CD4-positive, alpha-beta T cell treated with Interleukin-6 for 4 hours (primary cell): ENCODE results near the gene ADAMTSL4.
"Not testable (repeated sequence)": the region's sequence is repeated elsewhere in the genome, so short reads cannot be mapped to it uniquely, and the experiment has no call there.

Source experiments
- DNase-seq: peaks from one replicate; pipeline ENCODE4 v3.0.0-alpha.2; 2020; ENCODE audit warnings: mixed read lengths

ADAMTSL4 gene

GRCh38 chr1:150596095-150596892 lies 47.1 kb downstream of the ADAMTSL4 start:
- DNase-seq, result no peak

DNA sequence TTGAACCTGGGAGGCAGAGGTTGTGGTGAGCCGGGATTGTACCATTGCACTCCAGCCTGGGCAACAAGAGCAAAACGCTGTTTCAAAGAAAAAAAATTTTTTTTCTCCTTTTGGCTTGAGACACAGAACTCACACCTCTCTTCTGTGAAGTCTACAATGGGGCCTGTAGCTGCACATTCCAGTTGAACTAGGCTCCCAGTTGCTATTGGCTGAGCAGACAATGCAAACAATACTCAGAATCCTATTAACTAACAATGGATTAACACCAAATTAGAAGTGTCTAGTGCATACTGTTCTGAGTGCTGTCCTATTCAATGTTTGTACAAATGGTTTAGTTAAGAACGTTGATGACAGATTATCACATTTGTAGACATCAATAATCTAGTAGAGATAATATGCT lies 47.8 kb downstream of the ADAMTSL4 start:
- DNase-seq, result no peak

- DNase-seq, result not testable (repeated sequence)
Measured at GRCh38 chr1:150598346-150598745, 49.1 kb downstream of the ADAMTSL4 start.

DNA sequence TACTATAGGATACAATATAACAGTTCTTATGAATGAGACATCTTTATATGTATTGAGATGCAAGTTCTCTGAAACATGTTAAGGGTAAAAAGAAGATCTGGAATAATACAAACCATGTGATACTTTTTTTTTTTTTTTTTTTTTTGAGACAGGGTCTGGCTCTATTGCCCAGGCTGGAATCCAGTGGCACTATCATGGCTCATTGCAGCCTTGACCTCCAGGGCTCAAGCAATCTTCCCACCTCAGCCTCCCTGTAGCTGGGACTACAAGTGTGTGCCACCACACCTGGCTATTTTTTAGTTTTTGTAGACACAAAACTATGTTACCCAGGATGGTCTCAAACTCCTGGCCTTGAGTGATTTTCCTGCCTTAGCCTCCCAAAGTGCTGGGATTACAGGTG lies 52.3 kb downstream of the ADAMTSL4 start:
- DNase-seq, result no peak

DNA sequence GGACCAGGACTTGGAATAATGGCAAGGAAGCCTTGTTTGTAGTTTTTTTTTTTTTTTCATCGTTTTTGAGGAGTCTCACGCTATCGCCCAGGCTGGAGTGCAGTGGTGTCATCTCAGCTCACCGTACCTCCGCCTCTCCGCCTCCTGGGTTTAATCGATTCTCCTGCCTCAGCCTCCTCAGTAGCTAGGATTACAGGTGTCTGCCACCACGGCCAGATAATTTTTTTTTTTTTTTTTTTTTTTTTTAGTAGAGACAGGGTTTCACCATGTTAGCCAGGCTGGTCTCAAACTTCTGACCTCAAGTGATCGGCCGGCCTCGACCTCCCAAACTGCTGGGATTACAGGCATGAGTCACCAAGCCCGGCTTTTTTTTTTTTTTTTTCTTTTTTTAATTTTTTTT lies 53.2 kb downstream of the ADAMTSL4 start:
- not testable (repeated sequence) for DNase-seq

DNA sequence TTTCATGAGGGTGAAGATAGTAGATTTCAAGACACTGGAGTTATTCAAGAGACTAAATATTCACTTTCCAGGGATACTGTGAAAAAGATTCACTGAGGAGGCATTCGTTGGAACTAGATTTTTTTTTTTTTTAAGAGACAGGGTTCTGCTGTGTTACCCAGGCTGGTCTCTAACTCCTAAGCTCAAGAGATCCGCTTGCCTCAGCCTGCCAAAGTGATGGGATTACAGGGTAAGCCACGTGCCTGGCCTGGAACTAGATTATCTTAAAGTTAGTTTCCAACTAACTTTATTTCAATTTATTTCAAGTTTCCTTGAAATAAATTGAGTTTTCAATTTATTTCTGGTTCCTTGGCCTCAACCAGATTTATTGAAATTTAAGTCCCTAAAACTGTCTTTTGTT lies 54.5 kb downstream of the ADAMTSL4 start:
- no peak for DNase-seq

GRCh38 chr1:150604226-150604588 lies 55.0 kb downstream of the ADAMTSL4 start:
- no peak for DNase-seq

DNA sequence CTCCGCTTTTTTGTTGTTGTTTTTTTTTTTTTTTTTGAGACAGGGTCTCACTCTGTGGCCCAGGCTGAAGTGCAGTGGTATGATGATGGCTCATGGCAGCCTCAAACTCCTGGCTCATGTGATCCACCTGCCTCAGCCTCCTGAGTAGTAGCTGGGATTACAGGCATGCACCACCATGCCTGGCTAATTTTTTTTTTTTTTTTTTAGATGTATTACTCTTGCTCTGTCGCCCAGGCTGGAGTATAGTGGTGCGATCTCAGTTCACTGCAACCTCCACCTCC lies 56.2 kb downstream of the ADAMTSL4 start:
- DNase-seq, result not testable (repeated sequence)

DNA sequence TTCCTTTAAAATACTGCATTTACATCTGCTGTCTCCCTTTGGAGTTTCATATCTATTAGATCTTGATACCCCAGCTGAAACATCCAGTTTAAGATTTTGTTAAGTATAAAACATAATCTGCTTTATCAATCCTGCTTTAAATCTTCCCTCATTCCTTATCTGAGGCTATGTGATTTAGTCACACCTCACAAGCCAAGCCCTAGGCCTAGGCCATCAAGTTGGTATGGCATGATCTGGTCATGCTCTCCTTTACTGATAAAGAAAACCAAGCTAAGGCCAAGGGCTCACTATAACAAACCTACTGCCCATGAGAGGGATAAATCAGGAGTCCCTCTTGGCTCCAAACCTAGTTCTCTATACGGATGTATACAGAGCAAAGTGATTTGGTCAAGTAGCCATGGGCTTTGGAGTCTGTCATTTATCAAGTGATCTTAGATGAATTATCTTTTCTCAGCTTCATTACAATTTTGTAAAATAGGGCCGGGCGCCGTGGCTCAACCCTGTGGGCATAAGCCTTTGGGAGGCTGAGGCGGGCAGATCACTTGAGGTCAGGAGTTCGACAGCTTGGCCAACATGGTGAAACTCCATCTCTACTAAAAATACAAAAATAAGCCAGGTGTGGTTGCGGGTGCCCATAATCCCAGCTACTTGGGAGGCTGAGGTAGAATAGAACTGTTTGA lies 57.4 kb downstream of the ADAMTSL4 start:
- DNase-seq, result no peak

GRCh38 chr1:150609732-150610131 lies 60.5 kb downstream of the ADAMTSL4 start:
- DNase-seq, result no peak
